K562 (cell line): ENCODE measurements around the gene AGAP1. TPM values are rescaled to one million over a fixed set of nuclear protein-coding genes. Genes with fewer than 3 reads are reported as not detected.

ENCODE experiments used
- ATAC-seq: fragments of 200-7000 bp; cut with Tn5 transposase; 3 replicates; pipeline ENCODE4 v1.9.1; 2020; ENCODE audit warnings: moderate library complexity
- BruUV-seq: library from RNA; stranded (reverse); fragments of 400-500 nt; replicated peaks from 2 replicates; lab custom pipeline; 2021; lab: Mats Ljungman, UMichigan
- CTCF ChIA-PET: fragments of 300-600 bp; formaldehyde crosslinking; extraction: SDS; loops from one replicate; lab custom pipeline; 2021; ENCODE audit warnings: low intra/inter-chr PET ratio; lab: Yijun Ruan, JAX
- POLR2A ChIA-PET: fragments of 300-600, 350-650 bp; sonication (Branson Sonifier 250); formaldehyde crosslinking; extraction: SDS; loops from one replicate; lab custom pipeline; 2021; ENCODE audit warnings: antibody characterized with exemption, inconsistent platforms; lab: Yijun Ruan, JAX
- DNase-seq, 4 experiments: peaks; one replicate each; pipeline versions ENCODE4 v3.0.0 to v3.0.0-alpha.2; 2011 to 2018; ENCODE audit warnings: low spot score in 3 of 4, mixed read lengths in 3 of 4; ENCODE audit errors: extremely low read depth in 1 of 4
- FAIRE-seq: peaks from 2 replicates; lab custom pipeline; 2011; peaks lifted over from hg19 to GRCh38; lab: Jason Lieb, UNC
- H2AFZ ChIP-seq: 2 replicates; pipeline ENCODE4 v1.6.0; 2011; ENCODE audit warnings: low read depth, low read length, control low read depth, inconsistent platforms
- H3K27ac ChIP-seq: fragments of 200-600 bp; 3 replicates; pipeline ENCODE4 v1.8.0; 2011; ENCODE audit warnings: low read depth, mild to moderate bottlenecking, control low read depth, inconsistent platforms, low read length, moderate library complexity, mixed read lengths; ENCODE audit errors: extremely low read depth
- H3K27me3 ChIP-seq, 2 experiments: fragments of 300-600 bp in 1 of 2; 2 replicates in 1 of 2; 3 replicates in 1 of 2; pipeline versions ENCODE4 v1.6.0 to v1.8.0; 2011; ENCODE audit warnings: inconsistent platforms in 2 of 2, low read length in 2 of 2, mild to moderate bottlenecking in 1 of 2, mixed read lengths in 1 of 2, moderate library complexity in 1 of 2; ENCODE audit not compliant: control insufficient read depth in 2 of 2, insufficient read depth in 2 of 2
- H3K36me3 ChIP-seq: fragments of 300-600 bp; 3 replicates; pipeline ENCODE4 v1.8.0; 2011; ENCODE audit warnings: mild to moderate bottlenecking, low read length, inconsistent platforms; ENCODE audit not compliant: control insufficient read depth, insufficient read depth
- H3K4me1 ChIP-seq, 2 experiments: fragments of 200-600 bp in 1 of 2; replicated peaks in 1 of 2; 2 replicates in 1 of 2; 3 replicates in 1 of 2; pipeline versions ENCODE4 v1.5.1 to v1.8.0; 2011; ENCODE audit warnings: inconsistent platforms in 2 of 2, low read length in 2 of 2, mild to moderate bottlenecking in 1 of 2, mixed read lengths in 1 of 2, moderate library complexity in 1 of 2; ENCODE audit not compliant: control insufficient read depth in 2 of 2, insufficient read depth in 2 of 2
- H3K4me2 ChIP-seq: 2 replicates; pipeline ENCODE4 v1.6.1; 2011; ENCODE audit warnings: low read length, control low read depth, inconsistent platforms, mixed read lengths; ENCODE audit not compliant: insufficient read depth
- H3K4me3 ChIP-seq: fragments of 200-600 bp; sonication (generic), shearing (Covaris generic); 2 replicates; pipeline ENCODE4 v1.5.1; 2016; ENCODE audit warnings: control low read depth, inconsistent platforms
- H3K79me2 ChIP-seq: fragments of 200-600 bp; 3 replicates; pipeline ENCODE4 v1.8.0; 2011; ENCODE audit warnings: low read length, inconsistent platforms; ENCODE audit not compliant: control insufficient read depth, insufficient read depth
- H3K9ac ChIP-seq, 2 experiments: 2 replicates each; pipeline versions ENCODE4 v1.6.0 to v1.6.1; 2011; ENCODE audit warnings: low read depth in 2 of 2, low read length in 2 of 2, control low read depth in 1 of 2, inconsistent platforms in 1 of 2, mild to moderate bottlenecking in 1 of 2, mixed read lengths in 1 of 2; ENCODE audit not compliant: insufficient read depth in 1 of 2
- H3K9me1 ChIP-seq: one replicate; pipeline ENCODE4 v1.6.0; 2011; ENCODE audit warnings: inconsistent platforms, mild to moderate bottlenecking, low read length, moderate library complexity; ENCODE audit not compliant: control insufficient read depth, insufficient read depth
- H3K9me3 ChIP-seq: replicated peaks from 2 replicates; pipeline ENCODE4 v1.5.1; 2011; ENCODE audit warnings: low read depth, low read length, inconsistent platforms; ENCODE audit not compliant: control insufficient read depth, insufficient read depth
- H4K20me1 ChIP-seq: replicated peaks from 2 replicates; pipeline ENCODE4 v1.6.1; 2011; ENCODE audit warnings: low read length, inconsistent platforms, mixed read lengths; ENCODE audit not compliant: control insufficient read depth, insufficient read depth
- CREBBP ChIP-seq: IDR thresholded peaks from one replicate; pipeline ENCODE4 v1.6.1; 2012; ENCODE audit warnings: low read depth, mild to moderate bottlenecking, control low read depth, inconsistent platforms, low read length
- NR1H2 ChIP-seq: sonication (generic); formaldehyde crosslinking; IDR thresholded peaks from 2 replicates; pipeline ENCODE4 v1.4.0; 2020; ENCODE audit warnings: mild to moderate bottlenecking, missing genetic modification reagents
- SRSF1 ChIP-seq: fragments of 200-400 bp; formaldehyde crosslinking; IDR thresholded peaks from 2 replicates; pipeline ENCODE4 v1.6.1; 2017; ENCODE audit warnings: mild to moderate bottlenecking, low read depth, low read length, moderate library complexity
- TAF7 ChIP-seq: fragments of 450-650 bp; IDR thresholded peaks from 2 replicates; pipeline ENCODE4 v1.6.1; 2016; ENCODE audit warnings: missing genetic modification characterization, missing compliant biosample characterization
- WGBS: fragments of 100-300 bp; shearing (Covaris generic); methylation state at CpG from one replicate; pipeline ENCODE4 v1.1.6; 2016; ENCODE audit warnings: low coverage, mixed read lengths; ENCODE audit not compliant: insufficient coverage; ENCODE audit errors: missing lambda C conversion rate; 5-methylcytosine and 5-hydroxymethylcytosine counted together
- in situ Hi-C: fragments of 300-500 bp; cut with MboI; formaldehyde crosslinking; loops from 4 replicates; pipeline ENCODE4 v1.15.0; 2018; ENCODE audit warnings: inconsistent platforms, mixed read lengths
- intact Hi-C: fragments of 100-400 bp; cut with micrococcal nuclease; formaldehyde crosslinking; loops from 2 replicates; pipeline ENCODE4 v1.14.2; 2022
- polyA plus RNA-seq, 8 experiments: library from polyadenylated mRNA; depleted of rRNA in 4 of 8; stranded (reverse) in 5 of 8; unstranded in 3 of 8; fragments of >200 nt; fragmentation: Nextera tagmentation in 2 of 8; fragmentation: Illumina TruSeq in 1 of 8; extraction: Ambion mirVana in 2 of 8; extraction: Trizol in 1 of 8; gene quantifications; 2 replicates each; pipeline versions ENCODE4 v1.2.1 to v1.2.3, GENCODE V29; 2011 to 2014; ENCODE audit warnings: inconsistent platforms in 1 of 8, missing spikeins in 1 of 8
- total RNA-seq, 7 experiments: library from RNA; depleted of rRNA in 6 of 7; stranded (reverse); fragments of >200 nt in 6 of 7; fragmentation: Illumina TruSeq in 2 of 7; extraction: Trizol in 2 of 7; gene quantifications; 2 replicates each; pipeline versions ENCODE4 v1.2.1 to v1.2.3, GENCODE V29; 2011 to 2021; ENCODE audit warnings: low replicate concordance in 1 of 7
- TF ChIP-seq, protein P1 (sequence below): fragments of 450-650 bp; IDR thresholded peaks from 2 replicates; pipeline ENCODE4 v1.6.1; 2016; ENCODE audit warnings: antibody characterized with exemption

AGAP1 gene
- total and polyA plus RNA-seq, 9 of the 15 experiments (the other 6 are each of a cell fraction or from before 2014, with no cell fraction given): 1.3 to 24.0 (median 10.6) TPM

DNA sequence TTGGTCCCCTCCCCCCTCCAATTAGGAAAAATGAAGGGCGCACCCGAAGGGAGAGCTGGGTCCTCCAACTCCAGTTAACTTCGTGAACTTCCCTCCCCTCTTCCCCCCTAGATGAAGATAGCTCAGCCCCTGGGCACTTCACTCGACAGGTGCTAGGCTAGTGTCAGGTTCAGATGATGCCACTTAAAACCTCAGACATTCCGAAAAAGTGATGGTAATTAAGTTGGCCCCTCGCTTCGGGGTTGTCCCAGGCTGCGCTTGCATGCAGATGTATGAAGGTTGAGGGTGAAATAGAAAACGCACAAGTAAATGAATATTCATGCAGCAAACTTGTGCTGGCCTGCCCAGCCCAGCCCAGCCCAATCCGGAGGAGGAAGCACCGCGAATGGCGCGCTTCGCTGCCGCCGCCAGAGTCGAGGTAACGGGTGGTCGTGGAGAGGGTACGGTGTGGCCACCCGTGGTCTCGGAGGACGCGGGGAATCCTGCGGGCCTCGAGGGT is 677.4 kb downstream of the AGAP1 start:
- Histone ChIP-seq H3K9me3 (no peaks in the 10 kb centered on the region), H3K27me3 (peaks cover 0 to 7% of the 10 kb centered on the region in 2 experiments; a peak in 2 of 5 replicates), H3K36me3 (no peaks in the 10 kb centered on the region), H3K9ac (no peak overlapping the region), H4K20me1 (no peaks in the 10 kb centered on the region), H3K27ac (no peak overlapping the region), H3K79me2 (no peaks in the 10 kb centered on the region), H2AFZ (no peak overlapping the region), H3K9me1 (no peaks in the 10 kb centered on the region), H3K4me3 (no peak overlapping the region), H3K4me2 (no peak overlapping the region), H3K4me1 (peaks cover 2 to 25% of the 10 kb centered on the region in 2 experiments; a peak in 4 of 5 replicates)
- no peak for FAIRE-seq
- no peak for TF ChIP-seq CREBBP
- TF ChIP-seq TAF7: no peak
- TF ChIP-seq, protein P1, sequence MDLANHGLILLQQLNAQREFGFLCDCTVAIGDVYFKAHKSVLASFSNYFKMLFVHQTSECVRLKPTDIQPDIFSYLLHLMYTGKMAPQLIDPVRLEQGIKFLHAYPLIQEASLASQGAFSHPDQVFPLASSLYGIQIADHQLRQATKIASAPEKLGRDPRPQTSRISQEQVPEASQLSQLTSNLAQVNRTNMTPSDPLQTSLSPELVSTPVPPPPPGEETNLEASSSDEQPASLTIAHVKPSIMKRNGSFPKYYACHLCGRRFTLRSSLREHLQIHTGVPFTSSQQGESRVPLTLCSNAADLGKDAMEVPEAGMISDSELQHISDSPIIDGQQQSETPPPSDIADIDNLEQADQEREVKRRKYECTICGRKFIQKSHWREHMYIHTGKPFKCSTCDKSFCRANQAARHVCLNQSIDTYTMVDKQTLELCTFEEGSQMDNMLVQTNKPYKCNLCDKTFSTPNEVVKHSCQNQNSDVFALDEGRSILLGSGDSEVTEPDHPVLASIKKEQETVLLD: no peak
- no peak for TF ChIP-seq SRSF1
- TF ChIP-seq NR1H2 (CRISPR knock-in tag): no peak
- ATAC-seq: no peak
- DNase-seq: no peak
- intact Hi-C loops (no loop called here), in situ Hi-C loops (no loop called here)
- POLR2A ChIA-PET: interaction anchor here (0.6 kb wide), 1 partner anchor 9 kb away, joined by 3 read pairs; no protein-coding TSS in a partner anchor
- 55% methylated on average over 20 of the region's 27 CpGs for WGBS
- CTCF ChIA-PET: no interaction called here
- no TSS peak for BruUV-seq
